ENCODE measurements around the gene CYB5RL. TPM values are rescaled to one million over a fixed set of nuclear protein-coding genes. Genes with fewer than 3 reads are reported as not detected.

The CYB5RL gene
- total and polyA plus RNA-seq, 8 donors = 1.2 to 10.7 (median 2.9) TPM

GRCh38 chr1:54165146-54165545, 34.7 kb downstream of the CYB5RL start:
- DNase-seq = no peak
- H3K4me3 ChIP-seq = no peak overlapping the region
- H3K27me3 ChIP-seq = no peaks in the 10 kb centered on the region
- TF ChIP-seq POLR2A (IDR thresholded peaks at IDR 0.05) = no peak
- no peak for TF ChIP-seq EP300 (IDR thresholded peaks at IDR 0.05)
- TF ChIP-seq CTCF (IDR thresholded peaks at IDR 0.05) = no peak
- no peak for TF ChIP-seq POLR2AphosphoS5 (IDR thresholded peaks at IDR 0.05)
- no peak overlapping the region for H3K27ac ChIP-seq
- intact Hi-C loops (cut with DNase I; ENCODE audit: low total_unique reads) = no loop called here
- H3K4me1 ChIP-seq = no peaks in the 10 kb centered on the region
- 87 to 96% (median 89%) methylated on average over 12 to 15 of the region's 15 CpGs for WGBS, 5 donors
- no peaks in the 10 kb centered on the region for H3K9me3 ChIP-seq
- no peaks in the 10 kb centered on the region for H3K36me3 ChIP-seq

GRCh38 chr1:54163573-54163972, 36.3 kb downstream of the CYB5RL start:
- H3K4me3 ChIP-seq = no peak overlapping the region
- intact Hi-C loops (cut with DNase I; ENCODE audit: low total_unique reads) = no loop called here
- H3K27ac ChIP-seq = no peak overlapping the region
- WGBS, 5 donors = 60 to 82% (median 74%) methylated on average over 5 of the region's 5 CpGs
- TF ChIP-seq POLR2A (IDR thresholded peaks at IDR 0.05) (no peak), EP300 (IDR thresholded peaks at IDR 0.05) (no peak), CTCF (IDR thresholded peaks at IDR 0.05) (no peak), POLR2AphosphoS5 (IDR thresholded peaks at IDR 0.05) (no peak)
- H3K36me3 ChIP-seq = no peaks in the 10 kb centered on the region
- DNase-seq = peak in 1 of 2 donors; percentile 19
- H3K27me3 ChIP-seq = no peaks in the 10 kb centered on the region
- no peaks in the 10 kb centered on the region for H3K9me3 ChIP-seq
- no peaks in the 10 kb centered on the region for H3K4me1 ChIP-seq

GRCh38 chr1:54163051-54163450, 36.8 kb downstream of the CYB5RL start:
- Histone ChIP-seq H3K9me3 (no peaks in the 10 kb centered on the region), H3K4me1 (no peaks in the 10 kb centered on the region), H3K27me3 (no peaks in the 10 kb centered on the region), H3K36me3 (no peaks in the 10 kb centered on the region), H3K4me3 (no peak overlapping the region), H3K27ac (no peak overlapping the region)
- peak in 1 of 2 donors; percentile 39 for DNase-seq
- TF ChIP-seq EP300 (IDR thresholded peaks at IDR 0.05) (no peak), CTCF (IDR thresholded peaks at IDR 0.05) (no peak), POLR2A (IDR thresholded peaks at IDR 0.05) (no peak), POLR2AphosphoS5 (IDR thresholded peaks at IDR 0.05) (no peak)
- 62 to 80% (median 72%) methylated on average over 3 of the region's 3 CpGs for WGBS, 5 donors
- intact Hi-C loops (cut with DNase I; ENCODE audit: low total_unique reads) = no loop called here

- intact Hi-C loops (cut with DNase I; ENCODE audit: low total_unique reads) = no loop called here
Measured at GRCh38 chr1:54161495-54162168, 38.2 kb downstream of the CYB5RL start.

More at GRCh38 chr1:54161495-54162168, 38.2 kb downstream of the CYB5RL start:
- Histone ChIP-seq H3K27me3 (no peaks in the 10 kb centered on the region), H3K36me3 (no peaks in the 10 kb centered on the region), H3K4me3 (no peak overlapping the region), H3K4me1 (no peaks in the 10 kb centered on the region), H3K9me3 (no peaks in the 10 kb centered on the region), H3K27ac (no peak overlapping the region)
- no peak for DNase-seq
- no peak for TF ChIP-seq CTCF (IDR thresholded peaks at IDR 0.05)
- no peak for TF ChIP-seq EP300 (IDR thresholded peaks at IDR 0.05)
- TF ChIP-seq POLR2AphosphoS5 (IDR thresholded peaks at IDR 0.05) = no peak
- no peak for TF ChIP-seq POLR2A (IDR thresholded peaks at IDR 0.05)
- WGBS, 5 donors = 72 to 83% (median 78%) methylated on average over 6 of the region's 6 CpGs

Measured in stomach (tissue), 9 donors.